ENCODE data around the gene SOS1.

Gene SOS1

DNA sequence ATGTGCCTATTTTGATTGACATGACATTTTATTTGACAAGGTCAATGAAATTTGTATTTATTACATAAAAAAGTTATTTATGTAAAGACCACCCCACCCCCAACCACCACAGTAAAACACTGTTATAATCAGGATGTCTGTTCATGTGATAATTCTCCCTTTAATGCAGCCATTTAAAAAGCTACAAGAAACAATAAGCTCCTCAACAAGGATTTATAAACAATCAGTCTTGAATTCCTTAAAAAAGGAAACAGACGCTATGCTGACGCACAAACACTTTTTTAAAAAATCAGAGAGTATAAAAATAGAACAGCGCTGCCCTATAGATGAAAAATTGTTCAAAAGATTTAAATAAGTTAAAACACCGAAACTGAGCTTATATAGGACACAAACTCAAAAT is 102.2 kb downstream of the SOS1 start:
- DNase-seq = no peak

DNA sequence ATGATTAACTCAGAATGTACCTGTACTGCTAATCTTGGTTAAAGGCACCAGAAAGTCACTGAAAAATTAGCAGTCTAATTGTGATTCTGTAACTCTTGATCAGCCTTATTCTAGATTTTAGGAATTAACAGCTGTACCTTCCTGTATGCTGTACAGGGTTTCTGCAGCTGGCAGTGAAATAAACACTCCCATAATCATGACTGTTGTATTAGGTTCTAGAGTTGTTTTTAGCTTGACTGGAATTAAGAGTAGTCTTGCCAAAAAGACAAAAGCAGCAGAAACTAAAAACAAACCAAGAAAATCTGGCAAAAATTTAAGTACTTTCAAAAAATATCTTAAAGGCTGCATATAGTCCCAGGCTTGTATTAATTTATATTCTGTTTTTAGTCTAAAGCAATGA is 103.5 kb downstream of the SOS1 start:
- no peak for DNase-seq

DNA sequence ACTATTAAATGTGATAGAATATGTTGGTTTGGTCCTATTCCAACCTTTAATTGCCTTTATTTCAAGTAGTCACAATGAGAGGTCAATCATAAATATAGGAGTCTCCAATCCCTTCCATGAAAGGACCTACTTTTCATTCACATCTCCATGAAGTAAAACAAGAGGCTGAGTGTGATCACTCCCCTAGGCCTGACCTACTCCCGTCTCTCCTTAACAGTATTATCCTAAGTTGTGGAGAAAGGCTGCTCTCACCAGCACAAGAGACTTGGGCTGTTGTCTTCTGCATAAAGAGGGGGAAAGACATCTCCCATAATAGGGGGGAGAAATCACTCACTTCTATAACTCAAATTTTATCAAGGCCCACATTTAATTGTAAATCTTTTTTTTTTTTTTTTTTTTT is 105.4 kb downstream of the SOS1 start:
- no peak for DNase-seq

DNA sequence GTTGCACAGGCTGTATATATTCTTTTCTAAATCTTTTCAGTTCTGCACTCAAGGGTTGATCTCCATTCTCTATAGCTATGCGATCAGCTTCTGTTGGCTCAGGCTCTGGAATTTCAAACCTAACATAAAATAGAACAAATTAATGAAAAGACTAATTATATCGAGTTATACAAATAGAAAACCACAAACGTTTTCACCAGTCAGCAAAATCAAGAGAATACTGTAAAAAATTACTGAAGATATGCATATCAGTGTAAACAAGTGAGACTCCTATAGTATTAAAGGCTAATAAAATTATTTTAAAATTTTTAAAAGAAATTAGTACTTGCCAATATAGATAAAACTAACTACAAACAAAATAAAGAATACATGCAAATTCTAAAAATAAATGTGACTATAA is 107.0 kb downstream of the SOS1 start:
- DNase-seq = no peak

DNA sequence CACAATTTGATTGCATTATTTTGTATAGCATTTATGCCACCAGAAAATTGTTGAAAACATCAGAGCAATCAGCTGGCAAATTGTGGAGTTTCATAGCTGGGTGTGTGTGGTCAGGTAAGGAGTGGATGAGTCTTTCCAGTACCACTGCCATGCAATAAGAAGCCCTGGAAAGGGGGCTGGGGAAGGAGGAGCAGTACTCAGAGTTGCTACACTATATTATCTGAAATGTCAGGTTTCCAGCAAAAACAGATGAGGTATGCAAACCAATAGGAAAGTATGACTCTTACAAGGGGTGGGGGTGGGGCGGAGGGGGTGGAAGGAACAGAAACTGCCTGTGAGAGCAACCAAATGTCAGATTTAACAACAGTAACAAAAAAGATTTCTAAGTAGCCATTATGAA is 112.2 kb downstream of the SOS1 start:
- no peak for DNase-seq

GRCh38 chr2:39007875-39008504 is 112.9 kb downstream of the SOS1 start:
- no peak for DNase-seq

GRCh38 chr2:39000552-39000951 is 120.3 kb downstream of the SOS1 start:
- DNase-seq = no peak

DNA sequence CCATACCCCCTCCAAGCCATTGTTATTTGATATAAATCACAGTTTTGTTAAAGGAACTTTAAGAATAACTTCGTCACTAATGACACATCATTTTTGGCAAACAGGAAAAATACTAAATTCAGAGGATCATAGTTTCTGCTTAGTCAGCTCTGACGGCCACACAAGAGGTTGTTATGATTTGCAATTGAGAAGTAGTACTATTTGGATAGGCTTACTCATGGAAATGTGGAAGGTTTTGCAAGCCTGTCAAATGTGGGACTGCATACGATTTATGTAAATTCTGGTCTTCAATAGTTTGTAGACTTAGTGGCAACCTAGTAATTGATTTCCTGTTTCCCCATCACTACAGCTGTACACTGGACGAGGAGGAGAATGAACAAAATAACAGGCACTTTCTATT is 123.1 kb downstream of the SOS1 start:
- no peak for DNase-seq

DNA sequence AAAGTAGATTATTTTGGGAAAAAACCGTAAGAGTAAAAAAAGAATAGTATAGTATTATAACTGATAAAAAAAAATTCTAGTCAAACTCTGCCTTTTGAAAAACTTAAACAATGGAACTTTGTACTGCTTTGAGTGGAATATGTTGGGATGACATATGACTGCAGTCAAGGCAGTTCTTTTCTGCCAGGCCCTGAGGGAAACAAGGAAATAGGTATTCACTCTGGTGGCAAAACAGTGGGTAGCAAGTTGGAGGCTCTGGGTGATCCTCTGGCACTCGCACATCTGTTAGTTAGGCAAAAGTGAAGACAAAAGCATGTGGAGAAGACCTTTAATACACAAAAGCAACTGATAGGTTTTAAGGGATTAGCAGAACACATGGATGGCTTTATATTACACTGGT is 129.0 kb downstream of the SOS1 start:
- no peak for DNase-seq

- DNase-seq = no peak
Observed at GRCh38 chr2:38988716-38989115, 132.1 kb downstream of the SOS1 start.

DNA sequence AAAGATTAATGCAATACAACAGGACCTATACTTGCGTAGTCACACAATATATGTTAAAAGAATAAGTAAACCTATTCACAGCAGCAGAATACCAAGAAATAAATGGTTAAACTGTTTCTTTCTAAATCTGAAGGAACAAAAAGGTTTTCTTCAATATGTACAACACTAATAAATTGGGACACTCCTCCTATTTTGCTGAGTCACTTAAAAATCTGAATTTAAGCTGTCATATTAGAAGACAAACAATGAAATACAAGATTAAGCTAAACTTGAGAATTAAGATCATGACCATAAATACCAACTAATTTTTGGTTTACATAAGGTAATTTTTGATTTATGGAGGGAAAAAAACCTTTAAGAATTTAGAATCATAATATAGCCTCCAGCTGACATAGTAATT is 138.4 kb downstream of the SOS1 start:
- DNase-seq = no peak

DNA sequence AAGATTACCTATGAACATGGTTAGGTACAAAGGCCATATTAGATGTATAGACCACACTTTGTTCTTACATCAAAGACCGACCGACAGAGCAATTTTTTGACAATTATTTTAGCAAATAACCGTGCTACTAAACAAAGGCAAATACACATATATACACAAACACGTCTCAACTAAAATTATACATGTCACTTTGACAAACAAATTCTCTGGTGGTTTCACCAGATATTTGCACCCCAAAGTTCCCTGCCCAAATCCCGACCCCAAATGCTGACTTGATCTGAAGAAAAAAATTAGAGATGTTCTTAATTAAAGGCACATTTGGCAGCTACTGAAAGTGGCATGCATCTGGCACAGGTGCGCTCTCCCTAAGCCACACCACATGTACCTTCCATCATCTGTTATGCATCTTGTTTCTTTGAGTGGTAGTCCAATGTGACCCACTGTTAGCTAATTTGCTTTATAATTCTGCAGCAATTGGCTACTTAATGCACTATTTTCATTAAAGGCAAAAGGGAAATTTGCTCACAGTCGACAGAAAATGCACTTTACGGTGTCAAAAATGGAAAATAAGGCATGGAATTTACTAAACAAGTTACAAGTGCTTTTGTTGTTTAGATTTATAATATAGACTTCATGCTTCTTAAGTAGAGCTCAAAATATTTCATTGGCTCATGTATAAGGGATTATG is 139.0 kb downstream of the SOS1 start:
- no peak for DNase-seq

DNA sequence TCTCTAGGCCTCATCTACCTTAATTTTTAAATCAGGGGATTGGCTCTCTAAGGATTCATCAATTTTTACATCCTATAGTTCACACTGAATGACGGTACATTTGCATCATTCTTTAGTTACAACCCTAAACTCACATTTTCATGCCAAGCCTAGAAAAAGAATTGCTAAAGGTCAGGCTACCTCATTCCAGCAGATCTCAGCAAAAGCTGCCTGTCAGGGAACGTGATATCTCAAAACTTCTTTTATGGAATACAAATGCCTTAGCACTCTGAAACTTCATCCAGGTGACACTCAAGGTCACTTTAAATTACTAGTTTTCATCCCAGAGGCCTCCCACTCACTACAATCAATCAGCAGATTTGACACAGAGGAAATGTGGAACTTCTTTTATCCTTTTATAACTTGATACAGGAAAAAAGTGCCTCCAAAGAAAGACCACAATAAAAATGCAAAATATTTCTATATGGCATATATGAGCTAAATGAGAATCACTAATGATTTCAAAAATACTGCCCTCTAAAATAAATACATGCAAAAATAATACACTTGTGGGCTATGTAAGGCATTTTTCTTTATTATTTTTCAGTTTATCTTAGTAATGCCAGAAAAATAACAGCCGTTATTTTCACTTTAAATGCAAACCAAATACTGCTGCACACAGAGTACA is 139.7 kb downstream of the SOS1 start:
- no peak for DNase-seq

GRCh38 chr2:38978908-38979307 is 141.9 kb downstream of the SOS1 start:
- DNase-seq = no peak

DNA sequence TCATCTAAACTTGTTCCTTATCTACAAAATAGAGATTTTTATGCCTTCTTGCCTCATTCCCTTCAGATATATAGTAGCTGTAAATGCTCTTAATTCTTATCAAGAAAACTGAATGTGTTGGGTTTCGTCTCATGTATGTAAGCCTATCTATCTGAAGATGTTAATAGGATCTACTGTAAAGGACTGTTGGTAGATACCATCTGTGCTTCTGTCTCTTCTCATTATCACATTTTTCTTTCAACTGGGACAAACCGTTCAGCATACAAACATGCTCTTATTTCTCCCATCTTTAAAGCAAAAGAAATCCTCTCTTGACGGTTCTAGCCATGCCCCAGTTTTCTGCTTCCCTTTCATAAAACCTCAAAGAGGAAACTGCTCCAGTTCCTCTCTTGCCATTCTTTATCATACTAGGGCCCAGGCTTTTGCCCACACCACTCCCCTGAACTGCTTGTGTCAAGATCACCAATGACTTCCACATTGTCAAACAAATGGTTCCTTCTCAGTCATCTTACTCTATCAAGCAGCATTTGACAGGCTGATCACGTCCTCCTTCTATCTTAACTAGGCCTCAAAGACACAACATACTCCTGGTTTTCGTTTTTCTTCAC is 142.5 kb downstream of the SOS1 start:
- DNase-seq = no peak

GRCh38 chr2:38977047-38977446 is 143.8 kb downstream of the SOS1 start:
- DNase-seq = no peak

DNA sequence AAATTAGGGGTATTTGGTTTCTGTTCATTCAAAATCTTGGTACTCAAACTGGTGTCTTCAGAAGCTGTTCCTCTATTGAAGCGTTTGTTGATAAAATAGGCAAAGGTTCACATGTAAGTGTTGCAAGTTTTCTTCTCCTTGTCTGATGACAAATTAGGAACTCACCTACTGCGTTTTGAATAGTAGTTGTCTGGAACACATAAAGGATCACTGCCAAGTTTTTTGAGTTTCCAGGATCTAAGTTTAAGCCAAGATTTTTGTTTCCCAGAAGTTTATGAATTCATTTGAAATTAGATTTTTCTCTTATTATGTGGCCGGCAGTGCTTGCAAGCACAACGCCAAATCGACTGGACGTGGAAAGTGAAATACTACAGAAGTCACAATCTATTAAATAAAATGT is 145.8 kb downstream of the SOS1 start:
- DNase-seq = no peak

- no peak for DNase-seq
Observed at GRCh38 chr2:38973266-38973665, 147.6 kb downstream of the SOS1 start.

GRCh38 chr2:38971377-38971776 is 149.5 kb downstream of the SOS1 start:
- DNase-seq = no peak

DNA sequence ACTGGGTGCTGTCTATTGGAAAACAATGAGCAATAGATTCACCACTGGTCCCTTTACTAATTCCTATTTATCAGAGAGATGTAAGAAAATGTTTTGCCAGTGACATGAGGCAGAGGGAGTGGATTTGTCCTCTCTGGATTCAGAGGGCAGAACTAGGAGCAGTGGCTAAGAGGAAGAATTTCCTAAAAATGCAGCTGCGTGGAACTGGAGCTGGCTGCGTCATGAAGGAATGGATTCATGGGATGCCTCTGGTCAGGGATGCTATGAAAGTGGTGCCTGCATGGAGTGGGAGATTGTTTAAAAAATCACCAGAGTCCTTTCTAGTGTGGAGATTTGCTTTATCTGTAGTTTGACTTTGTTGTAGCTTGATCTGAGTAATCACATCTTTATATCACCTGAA is 152.8 kb downstream of the SOS1 start:
- no peak for DNase-seq

- no peak for DNase-seq
Observed at GRCh38 chr2:38966678-38967077, 154.2 kb downstream of the SOS1 start.

GRCh38 chr2:38966006-38966405 is 154.8 kb downstream of the SOS1 start:
- DNase-seq = no peak

- no peak for DNase-seq
Observed at GRCh38 chr2:38960609-38961320, 160.1 kb downstream of the SOS1 start.

All from NCI-H446 treated with DMSO at 0.1 percent for 48 hours (cell line).